Left ventricle myocardium inferior (tissue), 1 donor: ENCODE data around the gene TRIML2. TPM values are rescaled to one million over a fixed set of nuclear protein-coding genes. Genes with fewer than 3 reads are reported as not detected.

Experiments used
- DNase-seq: peaks from one replicate; pipeline ENCODE4 v3.0.0-alpha.2; 2020
- H3K27ac ChIP-seq: fragments of 200-600 bp; replicated peaks from 2 replicates; pipeline ENCODE4 v1.8.0; 2021
- H3K27me3 ChIP-seq: fragments of 200-600 bp; 2 replicates; pipeline ENCODE4 v1.8.0; 2021; ENCODE audit warnings: low read depth
- H3K36me3 ChIP-seq: fragments of 200-600 bp; 2 replicates; pipeline ENCODE4 v1.8.0; 2021
- H3K4me1 ChIP-seq: fragments of 200-600 bp; 2 replicates; pipeline ENCODE4 v1.8.0; 2021
- H3K4me3 ChIP-seq: fragments of 200-600 bp; 2 replicates; pipeline ENCODE4 v1.8.0; 2021; ENCODE audit warnings: mild to moderate bottlenecking, moderate library complexity
- H3K9me3 ChIP-seq: fragments of 200-600 bp; replicated peaks from 2 replicates; pipeline ENCODE4 v1.8.0; 2021
- CTCF ChIP-seq: fragments of 200-600 bp; IDR thresholded peaks from 2 replicates; pipeline ENCODE4 v1.8.0; 2021; ENCODE audit warnings: antibody characterized with exemption, mild to moderate bottlenecking, borderline replicate concordance
- intact Hi-C: fragments of 100-400 bp; cut with micrococcal nuclease; formaldehyde crosslinking; loops from one replicate; pipeline ENCODE4 v1.11.0; 2022
- total RNA-seq: library from RNA; stranded (reverse); fragmentation: NEBNext Ultra II Directional; extraction: Animal tissue kit (Norgen Biotek cat#: 25700); gene quantifications from one replicate; pipeline ENCODE4 v1.2.1, GENCODE V29; 2021
- donor health status: DM: no; HTN: yes; CAD: no; lungs with severe emphysema.

TRIML2 gene
- total RNA-seq, 1 donor from 2014 or later = not detected

- DNase-seq = no peak
- intact Hi-C loops = no loop called here
- Histone ChIP-seq H3K36me3 (no peaks in the 10 kb centered on the region), H3K4me1 (no peaks in the 10 kb centered on the region), H3K9me3 (no peaks in the 10 kb centered on the region), H3K27me3 (peaks cover 11% of the 10 kb centered on the region), H3K4me3 (no peak overlapping the region), H3K27ac (no peak overlapping the region)
- no peak for TF ChIP-seq CTCF
Observed at GRCh38 chr4:188106454-188106853, 2.9 kb downstream of the TRIML2 start.

- no peaks in the 10 kb centered on the region for H3K9me3 ChIP-seq
- DNase-seq = no peak
- no peaks in the 10 kb centered on the region for H3K27me3 ChIP-seq
- H3K36me3 ChIP-seq = no peaks in the 10 kb centered on the region
- TF ChIP-seq CTCF = no peak
- intact Hi-C loops = no loop called here
- no peaks in the 10 kb centered on the region for H3K4me1 ChIP-seq
- no peak overlapping the region for H3K27ac ChIP-seq
- no peak overlapping the region for H3K4me3 ChIP-seq
Observed at GRCh38 chr4:188092824-188093223, 16.6 kb downstream of the TRIML2 start.

- Histone ChIP-seq H3K4me1 (no peaks in the 10 kb centered on the region), H3K36me3 (no peaks in the 10 kb centered on the region), H3K27ac (no peak overlapping the region), H3K27me3 (no peaks in the 10 kb centered on the region), H3K4me3 (no peak overlapping the region), H3K9me3 (no peaks in the 10 kb centered on the region)
- DNase-seq = no peak
- intact Hi-C loops = no loop called here
- TF ChIP-seq CTCF = no peak
Observed at GRCh38 chr4:188086858-188087257, 22.5 kb downstream of the TRIML2 start.

- H3K27me3 ChIP-seq = peaks cover 14% of the 10 kb centered on the region
- TF ChIP-seq CTCF = no peak
- DNase-seq = no peak
- H3K36me3 ChIP-seq = no peaks in the 10 kb centered on the region
- H3K9me3 ChIP-seq = no peaks in the 10 kb centered on the region
- no peak overlapping the region for H3K4me3 ChIP-seq
- no peaks in the 10 kb centered on the region for H3K4me1 ChIP-seq
- intact Hi-C loops = no loop called here
- no peak overlapping the region for H3K27ac ChIP-seq
Observed at GRCh38 chr4:188082796-188083195, 26.6 kb downstream of the TRIML2 start.

- no peaks in the 10 kb centered on the region for H3K4me1 ChIP-seq
- H3K27me3 ChIP-seq = peaks cover 20% of the 10 kb centered on the region
- H3K36me3 ChIP-seq = no peaks in the 10 kb centered on the region
- no peak for TF ChIP-seq CTCF
- H3K4me3 ChIP-seq = no peak overlapping the region
- H3K27ac ChIP-seq = no peak overlapping the region
- intact Hi-C loops = no loop called here
- DNase-seq = no peak
- no peaks in the 10 kb centered on the region for H3K9me3 ChIP-seq
Observed at GRCh38 chr4:188078116-188078515, 31.3 kb downstream of the TRIML2 start.

GRCh38 chr4:188076169-188076568, 33.2 kb downstream of the TRIML2 start:
- peaks cover 19% of the 10 kb centered on the region for H3K27me3 ChIP-seq
- H3K4me3 ChIP-seq = no peak overlapping the region
- no peak overlapping the region for H3K27ac ChIP-seq
- no peak for TF ChIP-seq CTCF
- intact Hi-C loops = no loop called here
- no peaks in the 10 kb centered on the region for H3K9me3 ChIP-seq
- DNase-seq = no peak
- no peaks in the 10 kb centered on the region for H3K4me1 ChIP-seq
- no peaks in the 10 kb centered on the region for H3K36me3 ChIP-seq
